ENCODE data around the gene ZNF362.

- no peak for TF ChIP-seq POLR2A (IDR thresholded peaks at IDR 0.05; ENCODE audit: low read depth, low read length)
- TF ChIP-seq POLR2AphosphoS5 (IDR thresholded peaks at IDR 0.05; ENCODE audit: low read depth, low read length) = no peak
- no peak for TF ChIP-seq TAF1 (IDR thresholded peaks at IDR 0.05; ENCODE audit: low read depth, low read length)
These were observed 14.1 kb downstream of the ZNF362 start for GRCh38 chr1:33270379-33270778.
